Amniotic epithelial cell (primary cell): Measurements from ENCODE around the gene NEUROD4.

Experiments used
- DNase-seq: peaks from one replicate; pipeline ENCODE4 v3.0.0-alpha.2; 2010; ENCODE audit warnings: low read depth

Gene NEUROD4

DNA sequence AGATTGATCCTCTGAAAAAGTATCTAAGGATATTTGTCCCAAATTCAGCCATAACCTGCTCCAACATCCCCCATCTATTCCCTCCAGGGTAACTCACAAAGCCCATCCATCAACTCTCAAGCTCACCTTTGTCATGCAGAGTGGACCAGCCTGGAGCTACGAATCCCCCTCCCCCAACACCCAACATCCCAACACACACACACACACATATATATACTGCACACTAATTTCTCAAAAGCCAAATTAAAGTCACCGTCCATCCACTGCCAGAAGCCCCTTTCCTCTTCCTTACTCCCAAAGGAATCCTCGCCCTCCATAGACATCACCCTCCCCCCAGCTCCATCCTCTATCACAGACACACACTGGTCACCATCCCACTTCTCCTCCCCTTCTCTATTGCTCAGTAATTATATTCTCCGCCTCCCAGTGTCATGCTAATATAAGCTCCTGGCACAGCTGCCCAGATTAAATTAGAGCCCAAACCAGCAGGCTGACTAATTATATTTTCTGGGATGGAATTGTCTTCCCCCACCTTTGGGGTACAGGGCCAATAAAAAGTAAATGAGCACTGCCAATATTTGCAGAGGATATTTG is 21.7 kb upstream of the NEUROD4 start:
- DNase-seq = no peak

DNA sequence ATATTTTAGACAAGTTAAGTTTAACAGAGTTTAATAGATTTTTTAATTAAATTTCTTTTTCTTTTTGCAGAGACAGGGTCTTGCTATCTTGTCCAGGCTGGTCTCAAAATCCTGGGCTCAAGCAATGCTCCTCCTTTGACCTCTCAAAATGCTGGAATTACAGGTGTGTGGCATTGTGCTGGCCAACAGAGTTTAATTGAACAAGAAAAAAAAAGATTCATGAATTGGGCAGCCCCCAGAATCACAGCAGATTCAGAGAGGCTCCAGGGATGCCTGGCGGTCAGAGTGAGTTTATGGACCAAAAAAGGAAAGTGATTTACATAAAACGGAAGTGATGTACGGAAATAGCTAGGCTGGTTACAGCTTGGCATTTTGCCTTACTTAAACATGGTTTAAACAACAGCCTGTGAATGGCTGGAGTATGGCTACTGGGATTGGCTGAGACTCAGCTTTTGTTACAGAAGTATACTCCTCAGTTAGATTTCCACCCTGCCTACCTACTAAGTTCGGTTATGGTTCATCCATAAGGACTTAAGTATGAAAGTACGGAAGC is 20.7 kb upstream of the NEUROD4 start:
- no peak for DNase-seq

DNA sequence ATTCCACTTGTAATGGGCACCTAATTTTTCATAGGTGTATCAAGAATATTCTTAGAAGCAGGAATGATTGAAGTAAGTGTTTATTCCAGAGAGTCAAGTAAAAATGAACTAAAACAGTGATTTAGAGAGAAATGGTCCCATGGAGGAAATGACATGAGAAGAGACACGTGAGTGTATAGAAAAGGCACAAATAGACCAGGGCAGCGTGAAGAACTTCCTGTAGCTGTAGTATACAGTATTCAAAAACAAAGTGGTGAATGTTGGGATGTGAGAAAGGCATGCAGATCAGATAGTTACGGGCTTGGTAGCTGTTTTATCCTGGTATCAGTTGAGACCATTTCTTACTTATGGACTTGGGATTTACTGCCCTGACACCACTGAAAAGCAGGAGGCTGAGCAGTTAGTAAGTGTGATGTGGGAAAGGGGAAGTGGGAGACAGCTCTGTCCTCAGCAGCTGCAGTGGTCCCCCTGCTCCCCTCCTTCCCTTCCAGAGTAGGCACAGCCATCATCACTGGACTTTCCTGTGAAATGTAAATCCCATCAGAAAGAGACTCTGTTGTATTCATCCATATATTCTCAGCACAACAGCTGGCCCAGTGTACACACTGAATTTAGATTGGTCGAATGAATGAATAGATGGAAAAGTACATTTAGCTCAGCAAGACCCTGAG is 18.4 kb upstream of the NEUROD4 start:
- no peak for DNase-seq

DNA sequence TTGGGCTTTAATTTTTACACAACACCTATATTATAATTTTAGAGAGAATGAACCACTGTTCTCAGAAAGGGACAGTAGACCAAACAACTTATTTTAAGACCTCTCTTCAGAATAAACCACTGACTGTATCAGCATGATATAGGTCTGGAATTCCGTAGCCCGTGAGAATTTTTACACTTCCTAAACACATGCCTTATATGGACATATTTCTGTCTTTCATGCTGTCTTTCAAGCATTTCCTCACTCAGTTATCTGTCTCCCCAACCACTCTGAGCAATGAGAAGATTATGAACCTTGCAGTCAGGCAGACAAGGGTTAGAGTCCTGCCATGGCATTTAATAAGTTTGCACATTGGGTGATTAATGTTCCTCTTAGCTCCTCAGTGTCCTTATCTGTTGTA is 17.4 kb upstream of the NEUROD4 start:
- DNase-seq = peak; percentile 8

DNA sequence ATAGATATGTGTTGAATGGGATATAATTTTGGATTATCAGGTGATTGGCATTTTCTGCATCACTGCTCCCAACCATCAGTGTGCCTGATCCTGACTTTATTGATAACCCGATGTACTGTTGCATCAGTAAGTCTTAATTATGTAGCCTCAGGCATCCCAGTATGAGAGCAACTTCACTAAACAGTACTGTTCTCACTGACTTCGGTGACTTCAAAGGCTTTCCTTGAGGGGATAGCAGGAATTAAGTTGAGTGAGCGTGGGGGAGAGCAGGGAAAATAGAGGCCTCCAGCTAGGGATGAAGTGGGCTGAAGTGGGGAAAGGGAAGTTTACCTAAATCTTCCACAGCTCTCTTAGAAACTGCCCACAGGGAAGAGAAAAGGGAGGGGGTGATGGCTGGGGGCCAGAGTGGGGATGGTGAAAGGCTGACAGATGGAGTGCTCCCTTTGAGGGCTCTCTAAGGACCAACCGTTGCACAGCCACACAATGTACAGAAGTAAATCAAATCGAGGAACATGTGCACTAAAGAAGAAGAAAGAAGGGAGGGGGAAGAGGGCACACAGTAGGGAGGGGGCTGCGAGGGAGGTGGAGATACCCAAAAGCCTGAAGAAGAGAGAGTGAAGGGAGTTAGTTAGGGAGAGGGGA is 10.7 kb upstream of the NEUROD4 start:
- DNase-seq = no peak

DNA sequence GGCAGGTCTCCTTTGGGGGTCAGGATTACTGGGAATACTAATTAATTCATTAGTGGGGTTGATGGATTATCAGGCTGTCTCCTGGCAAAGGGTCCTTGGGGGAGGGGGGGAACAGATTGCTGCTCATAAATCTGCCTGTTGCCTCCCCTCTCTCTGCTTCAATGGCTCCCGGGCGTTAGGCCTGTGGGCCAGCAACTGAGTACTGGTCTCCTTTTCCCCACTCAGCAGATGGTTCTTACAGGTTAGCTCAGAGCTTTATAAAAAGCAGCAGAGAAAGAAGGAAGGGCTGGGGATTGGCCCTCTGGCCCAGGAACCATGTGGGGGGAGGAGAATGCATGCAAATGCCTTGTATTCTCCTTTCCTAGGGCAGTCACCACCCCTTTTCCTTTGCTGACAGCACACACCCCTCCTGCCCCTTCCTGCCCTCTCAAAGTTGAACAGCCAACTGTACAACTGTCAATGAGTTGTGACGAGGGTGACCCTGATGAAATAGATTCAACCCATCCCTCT is 2.3 kb upstream of the NEUROD4 start:
- no peak for DNase-seq

DNA sequence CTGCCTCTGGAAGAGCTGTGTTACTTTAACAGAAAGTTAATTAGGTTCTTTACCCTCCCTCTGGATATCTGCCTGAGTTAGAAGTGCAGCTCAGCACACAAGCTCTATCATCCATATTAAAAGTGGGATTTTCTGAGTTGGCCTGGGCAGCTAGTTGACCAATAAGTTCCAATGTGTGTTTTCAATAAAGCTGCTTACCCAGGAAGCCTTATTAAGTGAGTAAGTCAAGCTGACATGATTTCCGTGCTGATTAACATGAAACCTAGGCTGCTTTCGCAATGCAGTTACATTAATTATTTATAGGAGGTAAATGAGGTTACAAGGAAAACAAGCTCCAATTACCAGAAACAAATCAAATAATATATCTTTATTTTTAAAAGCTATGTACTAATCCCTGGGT is 4.8 kb downstream of the NEUROD4 start:
- no peak for DNase-seq

DNA sequence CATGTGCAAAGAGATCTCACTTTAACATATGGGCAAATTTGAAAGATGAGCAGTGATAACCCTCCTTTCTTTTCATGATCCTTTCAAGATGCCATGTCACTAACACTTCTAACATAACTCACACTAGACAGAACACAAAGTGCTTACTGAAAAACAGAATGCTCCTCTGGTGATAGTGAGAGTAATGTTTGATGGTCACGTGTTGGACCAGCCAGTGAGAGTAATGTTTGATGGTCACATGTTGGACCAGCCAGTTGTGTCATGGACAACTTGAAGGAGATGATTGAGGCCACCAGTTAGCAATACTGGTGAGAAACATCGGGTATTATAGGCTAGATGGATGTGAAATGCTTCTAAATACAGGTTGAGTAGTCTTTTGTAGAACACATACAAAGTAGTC is 5.7 kb downstream of the NEUROD4 start:
- no peak for DNase-seq

DNA sequence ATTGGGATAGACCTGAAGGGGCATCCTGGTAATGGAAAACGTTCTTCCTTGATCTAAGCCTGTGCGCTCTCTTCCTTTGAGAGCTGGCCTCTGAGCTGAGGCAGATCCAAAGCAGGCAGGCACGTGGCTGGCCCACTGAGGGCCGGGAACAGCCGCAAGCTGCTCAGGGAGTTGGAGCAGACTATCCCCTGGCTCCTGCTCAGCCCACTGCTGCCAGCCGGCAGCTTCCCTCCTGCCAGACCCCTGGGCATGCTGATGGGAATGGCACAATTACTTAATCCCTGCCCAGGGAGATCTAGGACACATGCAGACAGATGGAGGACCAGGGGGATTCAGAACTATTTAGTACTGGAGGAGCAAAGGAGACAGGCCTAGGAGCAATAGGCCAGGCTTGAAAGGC is 14.4 kb downstream of the NEUROD4 start:
- DNase-seq = no peak

DNA sequence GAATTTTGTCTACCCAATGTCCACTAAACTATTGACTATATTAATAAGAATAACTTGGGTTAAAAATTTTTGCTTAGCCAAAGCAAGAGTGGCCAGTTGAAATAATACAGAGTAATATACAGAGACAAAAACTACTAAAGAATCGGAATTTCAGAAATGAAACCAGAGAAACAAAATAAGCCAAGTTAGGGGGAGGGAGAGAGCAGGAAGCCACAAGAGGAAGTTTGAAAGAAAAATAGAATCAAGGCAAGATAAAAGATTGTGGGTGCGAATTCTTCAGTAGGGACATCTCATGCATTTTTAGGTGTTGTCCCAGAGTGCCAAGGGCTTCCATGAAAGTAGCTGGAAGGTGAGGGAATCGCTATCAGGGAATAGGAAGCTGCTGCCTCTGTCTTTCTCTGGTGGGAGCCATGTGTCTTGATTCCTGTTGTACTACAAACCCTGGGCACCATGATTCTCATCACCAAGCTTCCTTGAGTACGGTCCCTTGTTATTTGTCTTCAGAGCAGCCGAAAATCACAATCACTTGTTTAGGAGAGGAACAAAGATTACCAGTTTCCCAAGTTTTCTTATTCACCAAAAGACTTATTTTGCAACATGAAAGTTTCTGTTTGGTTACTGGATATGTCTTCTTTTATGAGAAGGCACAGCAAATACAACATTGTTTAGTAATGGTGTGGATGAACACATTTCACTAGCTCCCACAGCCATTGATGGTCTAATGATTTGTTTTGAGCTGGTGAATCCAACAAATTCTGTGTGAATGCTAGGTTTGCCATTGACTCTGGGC is 16.7 kb downstream of the NEUROD4 start:
- DNase-seq = no peak

DNA sequence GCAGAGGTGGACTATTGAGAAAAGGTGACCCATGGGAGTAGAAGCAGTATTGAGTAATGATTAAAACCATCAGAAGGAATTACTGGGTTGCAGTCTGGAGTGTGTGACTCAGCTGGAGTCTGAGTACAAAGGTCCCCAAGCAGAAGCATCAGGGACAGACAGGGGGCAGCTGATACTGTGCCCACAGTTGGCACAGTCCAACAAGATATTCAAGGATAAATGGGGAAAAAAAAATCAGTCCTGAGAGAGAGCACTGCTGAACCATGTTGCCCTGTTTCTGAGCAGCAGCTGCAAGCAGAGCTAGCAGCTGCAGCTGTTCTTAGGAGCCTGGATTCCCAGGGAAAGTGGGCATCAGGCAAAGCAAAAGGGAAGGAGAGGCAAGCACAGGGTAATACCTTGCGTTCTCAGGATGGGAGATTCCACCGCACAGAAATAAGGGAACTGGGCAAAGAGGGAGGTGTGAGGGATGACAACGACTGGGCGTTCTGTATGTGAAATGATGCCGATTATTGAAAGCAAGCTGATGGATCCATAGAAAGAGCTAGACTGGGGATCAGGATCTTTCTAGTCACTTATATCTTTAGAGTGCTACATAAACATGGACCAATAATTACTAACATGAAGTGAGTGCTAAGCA is 17.7 kb downstream of the NEUROD4 start:
- no peak for DNase-seq

DNA sequence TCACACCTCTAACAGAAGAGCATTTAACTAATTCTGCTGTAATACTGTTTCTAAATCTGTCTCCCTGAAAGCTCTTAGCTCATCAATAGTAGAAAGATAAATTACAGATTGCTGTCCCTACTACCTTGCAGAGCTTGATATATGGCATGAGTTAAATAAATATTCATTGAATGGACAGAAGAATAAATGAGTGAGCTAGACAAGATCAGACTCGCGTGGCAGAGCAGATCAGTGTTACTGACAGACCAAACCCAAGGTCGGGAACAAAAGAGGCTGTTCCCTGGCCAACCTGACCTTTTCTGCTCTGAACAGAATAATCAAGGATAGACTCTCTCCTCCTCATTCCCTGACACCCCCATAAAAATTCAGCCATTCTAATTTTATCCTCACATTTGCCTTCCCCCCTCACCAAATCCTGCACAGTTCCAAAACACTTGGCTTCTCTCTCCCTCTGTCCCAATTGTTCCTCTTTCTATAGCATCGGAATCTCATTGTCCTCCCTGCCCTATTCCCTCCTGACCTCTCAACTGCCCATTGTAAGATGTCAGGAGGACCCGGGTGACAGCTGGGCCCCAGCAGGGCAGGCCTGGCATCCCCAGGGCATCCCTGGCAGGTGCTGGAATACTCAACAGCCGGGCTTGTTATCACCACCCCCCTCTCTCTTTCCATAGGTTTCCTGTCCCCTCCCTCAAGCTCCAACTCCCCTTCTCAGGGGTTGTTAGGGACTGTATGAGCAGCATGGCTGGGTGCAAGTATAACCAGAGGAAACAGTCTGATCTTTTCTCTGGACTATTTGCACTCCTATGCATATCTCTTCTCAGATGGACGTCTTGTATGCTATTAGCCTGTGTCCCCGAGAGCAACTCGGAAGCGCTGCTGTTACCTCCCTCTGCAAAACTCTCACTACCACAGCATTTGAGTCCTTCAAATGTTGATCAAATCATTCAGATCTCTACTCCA is 19.9 kb downstream of the NEUROD4 start:
- no peak for DNase-seq

DNA sequence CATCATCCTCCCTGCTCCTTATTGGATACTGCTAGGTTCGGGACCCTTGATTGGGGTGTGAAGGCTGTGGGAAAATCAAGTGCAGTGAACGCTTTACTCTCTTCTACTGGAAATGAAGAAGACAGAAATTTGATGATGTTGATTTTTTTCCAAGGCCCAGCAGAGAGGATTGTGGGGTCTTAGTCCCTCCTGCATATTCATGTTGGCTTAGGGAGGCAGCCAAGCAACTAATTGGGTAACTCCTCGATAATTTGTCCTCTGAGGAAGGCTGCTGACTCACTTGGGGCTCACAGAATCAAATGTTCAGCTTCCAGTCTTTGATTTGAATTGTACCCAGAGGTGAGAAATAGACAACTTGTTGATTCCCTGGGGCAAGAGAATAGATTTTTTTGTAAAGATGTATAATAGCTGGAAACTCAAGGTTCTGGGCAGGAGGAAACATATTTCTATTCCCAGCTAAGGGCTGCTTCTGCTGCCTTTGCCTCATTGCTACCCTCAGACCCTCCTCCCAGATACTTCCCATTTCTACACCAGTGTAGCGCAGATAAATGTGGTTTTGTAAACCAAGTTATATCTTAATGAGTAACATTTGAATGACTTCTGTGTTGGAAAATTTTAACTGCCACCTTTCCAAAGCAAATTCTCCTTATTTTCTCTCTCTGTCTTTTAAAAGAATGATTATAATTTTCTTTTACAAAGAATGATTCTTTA is 21.7 kb downstream of the NEUROD4 start:
- no peak for DNase-seq

DNA sequence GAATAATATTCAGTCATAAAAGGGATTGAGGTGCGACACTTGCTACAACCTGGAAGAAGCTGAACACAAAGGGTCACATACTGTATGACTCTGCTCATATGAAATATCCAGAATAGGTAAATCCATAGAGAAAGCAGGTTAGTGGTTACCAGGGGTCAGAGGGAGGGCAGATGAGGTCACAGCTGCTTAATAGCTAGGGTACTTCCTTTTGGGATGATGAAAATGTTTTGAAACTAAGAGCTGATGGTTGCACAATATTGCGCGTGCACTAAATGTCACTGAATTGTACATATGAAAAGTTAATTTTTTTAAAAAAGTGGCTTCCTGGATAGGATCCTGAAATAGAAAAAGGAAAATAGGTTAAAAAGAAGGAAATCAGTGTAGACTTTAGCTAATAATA is 23.8 kb downstream of the NEUROD4 start:
- DNase-seq = no peak

DNA sequence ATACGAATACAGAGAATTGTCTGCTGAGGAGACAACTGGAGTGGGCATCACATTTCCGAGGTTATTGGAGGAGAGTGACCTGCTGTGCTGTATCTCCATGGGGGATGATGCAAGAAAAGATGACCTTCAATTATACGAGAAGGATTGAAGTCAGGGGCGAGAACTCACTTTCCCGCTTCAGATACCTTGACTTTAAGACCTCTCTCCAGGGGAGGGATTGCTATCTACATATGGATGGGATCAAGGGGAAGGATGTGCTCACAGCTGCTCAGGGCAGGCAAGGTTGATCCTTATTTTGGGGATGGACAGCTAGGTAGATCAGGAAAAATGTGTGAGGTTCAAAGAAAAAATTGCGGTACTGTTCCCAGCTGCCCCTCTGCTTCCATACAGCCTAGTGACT is 24.4 kb downstream of the NEUROD4 start:
- no peak for DNase-seq

DNA sequence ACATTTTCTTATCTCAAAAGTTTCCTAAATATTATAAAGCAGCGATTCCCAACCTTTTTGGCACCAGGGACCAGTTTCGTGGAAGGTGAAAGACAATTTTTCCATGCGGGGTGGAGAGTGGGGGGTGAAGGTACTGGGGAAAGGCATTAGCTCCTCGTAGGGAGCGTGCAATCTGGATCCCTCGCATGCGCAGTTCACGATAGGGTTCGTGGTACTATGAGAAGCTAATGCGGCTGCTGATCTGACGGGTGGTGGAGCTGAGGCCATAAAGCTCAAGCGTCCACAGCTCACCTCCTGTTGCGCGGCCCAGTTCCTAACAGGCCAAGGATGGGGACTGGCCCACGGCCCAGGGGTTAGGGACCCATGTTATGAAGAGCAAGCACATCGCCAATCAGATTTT is 29.9 kb downstream of the NEUROD4 start:
- DNase-seq = no peak

DNA sequence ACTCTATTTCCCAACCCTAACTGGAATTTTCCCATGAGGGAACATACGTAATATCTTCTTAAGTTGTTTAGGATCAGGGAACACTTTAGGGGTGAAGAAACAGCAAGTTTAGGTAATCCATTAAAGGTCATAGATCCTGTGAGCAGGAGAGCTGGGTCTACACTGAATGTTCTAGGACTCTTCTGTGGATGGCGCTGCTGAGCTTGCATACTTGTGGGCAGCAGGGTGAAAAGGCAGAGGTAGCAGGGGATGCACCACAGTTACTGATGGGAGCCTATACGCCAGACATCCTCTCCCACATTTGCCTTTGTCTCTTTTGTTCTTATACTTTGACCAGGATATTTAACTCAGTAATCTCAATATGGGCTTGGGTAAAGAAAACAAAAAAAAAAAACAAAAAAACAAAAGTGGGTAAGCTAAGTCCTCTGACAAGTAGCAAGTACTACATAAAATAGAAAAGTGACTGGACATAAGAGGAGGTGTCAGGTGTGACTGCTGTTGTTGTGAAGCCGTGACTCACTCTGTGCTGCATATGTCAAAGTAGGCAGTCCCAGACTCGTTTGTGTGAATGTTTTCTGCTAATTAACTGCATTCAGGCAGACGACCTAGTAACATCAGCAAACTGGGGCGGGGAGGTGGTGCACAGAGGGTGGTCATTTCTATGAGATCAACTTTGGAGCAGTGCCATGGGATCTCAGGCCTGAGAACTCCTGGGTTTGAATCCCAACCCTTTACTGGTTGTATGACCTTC is 31.6 kb downstream of the NEUROD4 start:
- no peak for DNase-seq

DNA sequence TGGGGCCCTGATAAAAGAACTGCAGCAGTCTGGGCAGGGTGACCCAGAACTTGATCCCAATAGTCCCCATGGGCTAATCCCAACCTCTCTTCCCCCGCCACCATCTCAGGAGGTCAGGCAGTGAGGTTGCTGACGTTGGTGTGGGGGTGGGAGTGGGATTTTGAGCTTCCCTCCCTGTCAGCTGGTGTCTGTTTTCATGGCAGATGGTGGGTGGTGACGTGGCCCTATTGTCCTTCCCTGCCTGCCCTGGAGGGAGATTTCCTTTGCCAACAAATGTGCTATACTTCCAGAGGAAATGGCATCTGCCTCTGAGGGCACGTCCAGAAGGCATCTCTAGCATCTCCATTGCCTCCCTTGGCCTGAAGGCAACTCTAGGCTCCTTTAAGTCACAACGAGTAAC is 37.7 kb downstream of the NEUROD4 start:
- DNase-seq = no peak

DNA sequence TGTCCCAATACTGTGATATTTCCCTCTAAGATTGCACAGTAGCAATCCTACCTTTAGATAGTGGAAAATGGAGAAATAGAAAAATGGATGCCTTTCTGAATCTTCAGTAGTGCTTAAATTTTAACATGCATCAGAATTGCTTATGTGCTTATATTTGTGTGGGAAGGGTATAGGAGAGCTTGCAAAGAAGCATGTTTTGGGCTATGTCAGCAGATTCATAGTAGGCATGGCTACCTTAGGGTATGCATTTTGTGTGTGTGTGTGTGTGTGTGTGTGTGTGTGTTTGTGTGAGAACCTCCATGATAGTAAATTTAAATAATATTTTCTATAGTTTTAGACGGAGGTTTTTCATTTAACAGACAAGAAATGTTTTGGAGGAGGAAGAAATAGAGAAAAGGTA is 38.3 kb downstream of the NEUROD4 start:
- no peak for DNase-seq
